Left cardiac atrium (tissue), 4 donors: ENCODE results near the gene HNRNPCL1. TPM values are rescaled to one million over a fixed set of nuclear protein-coding genes. Genes with fewer than 3 reads are reported as not detected.
"Not testable (repeated sequence)": the region's sequence is repeated elsewhere in the genome, so short reads cannot be mapped to it uniquely, and the experiment has no call there.

Experiments used
- ATAC-seq, 2 donors: fragments of 200-7000 bp; cut with Tn5 transposase; one replicate each; pipeline ENCODE4 v1.9.1; 2020; ENCODE audit warnings: mild to moderate bottlenecking in 2 of 2, moderate library complexity in 2 of 2
- DNase-seq: peaks from one replicate; pipeline ENCODE4 v3.0.0-alpha.2; 2020
- intact Hi-C, 2 donors: fragments of 100-400 bp; cut with DNase I; formaldehyde crosslinking; loops; one replicate each; pipeline versions ENCODE4 v1.14.1 to v1.15.1; 2022 to 2023
- long read RNA-seq: library from polyadenylated mRNA; unstranded; transcript quantifications from one replicate; pipeline ENCODE4 v2.0.0, GENCODE V29; 2021
- total RNA-seq, 2 donors: library from RNA; stranded (reverse); fragmentation: NEBNext Ultra II Directional; extraction: Animal tissue kit (Norgen Biotek cat#: 25700); gene quantifications; one replicate each; pipeline ENCODE4 v1.2.1, GENCODE V29; 2021
- donor health status: DM: no; HTN: yes; CAD: no.
- donor health status: DM: no; HTN: yes; CAD: no; lungs with severe emphysema.
- donor health status: DM: yes; HTN: yes; CAD: no.
- donor health status: Dilated cardiomyopathy.

The HNRNPCL1 gene
- not detected for total RNA-seq
- long read RNA-seq: 0 reads

GRCh38 chr1:12848620-12849019, at the start of gene HNRNPCL1:
Gene HNRNPCL1, minus strand, starts transcription at chr1:12848720. Its CDS starts 431 bp downstream, at chr1:12848289.
- ATAC-seq, intact Hi-C loops, DNase-seq: not testable (repeated sequence)

GRCh38 chr1:12898170-12898569, 49.6 kb upstream of the HNRNPCL1 start, which contains the start of gene PRAMEF10:
Gene PRAMEF10, minus strand, starts transcription at chr1:12898270. Its CDS starts 2,423 bp downstream, at chr1:12895847.
- DNase-seq, intact Hi-C loops, ATAC-seq: not testable (repeated sequence)

- DNase-seq, ATAC-seq, intact Hi-C loops: not testable (repeated sequence)
Observed at GRCh38 chr1:12886101-12886500, 37.6 kb upstream of the HNRNPCL1 start, which contains the start of gene PRAMEF4. Gene PRAMEF4, minus strand, starts transcription at chr1:12886201. Its CDS starts 2,807 bp downstream, at chr1:12883394.

- ATAC-seq, DNase-seq, intact Hi-C loops: not testable (repeated sequence)
Observed at GRCh38 chr1:12878453-12878852, 29.9 kb upstream of the HNRNPCL1 start.

GRCh38 chr1:12863131-12863880, 14.8 kb upstream of the HNRNPCL1 start:
- intact Hi-C loops, ATAC-seq, DNase-seq: not testable (repeated sequence)

- ATAC-seq, DNase-seq, intact Hi-C loops: not testable (repeated sequence)
Observed at GRCh38 chr1:12856786-12857185, 8.3 kb upstream of the HNRNPCL1 start, which contains the start of gene PRAMEF2. Gene PRAMEF2, plus strand, starts transcription at chr1:12857086. Its CDS starts 1,924 bp downstream, at chr1:12859010.

- ATAC-seq (no peak), DNase-seq (no peak)
- intact Hi-C loops: no loop called here
Observed at GRCh38 chr1:12851779-12852178, 3.3 kb upstream of the HNRNPCL1 start.

- DNase-seq, ATAC-seq, intact Hi-C loops: not testable (repeated sequence)
Observed at GRCh38 chr1:12833251-12833650, 15.3 kb downstream of the HNRNPCL1 start.

GRCh38 chr1:12831310-12831709, 17.2 kb downstream of the HNRNPCL1 start, which contains the start of gene PRAMEF11:
Gene PRAMEF11, minus strand, starts transcription at chr1:12831410. Its CDS starts 2,621 bp downstream, at chr1:12828789.
- DNase-seq, intact Hi-C loops, ATAC-seq: not testable (repeated sequence)

- DNase-seq, ATAC-seq, intact Hi-C loops: not testable (repeated sequence)
Observed at GRCh38 chr1:12819061-12819460, 29.5 kb downstream of the HNRNPCL1 start.

- ATAC-seq: peak in 1 of 2 donors; percentile 90
- no peak for DNase-seq
- intact Hi-C loops: no loop called here
Observed at GRCh38 chr1:12811409-12811784, 37.1 kb downstream of the HNRNPCL1 start.

GRCh38 chr1:12810691-12811408, 37.7 kb downstream of the HNRNPCL1 start:
- peak in 1 of 2 donors; percentile 91 for ATAC-seq
- no peak for DNase-seq

GRCh38 chr1:12809933-12810332, 38.6 kb downstream of the HNRNPCL1 start:
- intact Hi-C loops: no loop called here

More at GRCh38 chr1:12810691-12811408, 37.7 kb downstream of the HNRNPCL1 start:
- intact Hi-C loops: no loop called here

GRCh38 chr1:12799730-12800129, 48.8 kb downstream of the HNRNPCL1 start:
- no peak for DNase-seq
- ATAC-seq: no peak
- intact Hi-C loops: no loop called here

More at GRCh38 chr1:12809933-12810332, 38.6 kb downstream of the HNRNPCL1 start:
- no peak for ATAC-seq
- DNase-seq: no peak

- intact Hi-C loops: no loop called here
Observed at GRCh38 chr1:12798911-12799310, 49.6 kb downstream of the HNRNPCL1 start.

More at GRCh38 chr1:12798911-12799310, 49.6 kb downstream of the HNRNPCL1 start:
- DNase-seq (no peak), ATAC-seq (no peak)
